HG03354 (cell line): ENCODE measurements around the gene PTDSS2.
"Not testable (repeated sequence)": the region's sequence is repeated elsewhere in the genome, so short reads cannot be mapped to it uniquely, and the experiment has no call there.

Source experiments
- ATAC-seq: cut with Tn5 transposase; IDR thresholded peaks from one replicate; pipeline ENCODE4 v1.9.1; 2021; ENCODE audit warnings: mild to moderate bottlenecking; ENCODE audit not compliant: unreplicated experiment, poor library complexity, severe bottlenecking

PTDSS2 gene

DNA sequence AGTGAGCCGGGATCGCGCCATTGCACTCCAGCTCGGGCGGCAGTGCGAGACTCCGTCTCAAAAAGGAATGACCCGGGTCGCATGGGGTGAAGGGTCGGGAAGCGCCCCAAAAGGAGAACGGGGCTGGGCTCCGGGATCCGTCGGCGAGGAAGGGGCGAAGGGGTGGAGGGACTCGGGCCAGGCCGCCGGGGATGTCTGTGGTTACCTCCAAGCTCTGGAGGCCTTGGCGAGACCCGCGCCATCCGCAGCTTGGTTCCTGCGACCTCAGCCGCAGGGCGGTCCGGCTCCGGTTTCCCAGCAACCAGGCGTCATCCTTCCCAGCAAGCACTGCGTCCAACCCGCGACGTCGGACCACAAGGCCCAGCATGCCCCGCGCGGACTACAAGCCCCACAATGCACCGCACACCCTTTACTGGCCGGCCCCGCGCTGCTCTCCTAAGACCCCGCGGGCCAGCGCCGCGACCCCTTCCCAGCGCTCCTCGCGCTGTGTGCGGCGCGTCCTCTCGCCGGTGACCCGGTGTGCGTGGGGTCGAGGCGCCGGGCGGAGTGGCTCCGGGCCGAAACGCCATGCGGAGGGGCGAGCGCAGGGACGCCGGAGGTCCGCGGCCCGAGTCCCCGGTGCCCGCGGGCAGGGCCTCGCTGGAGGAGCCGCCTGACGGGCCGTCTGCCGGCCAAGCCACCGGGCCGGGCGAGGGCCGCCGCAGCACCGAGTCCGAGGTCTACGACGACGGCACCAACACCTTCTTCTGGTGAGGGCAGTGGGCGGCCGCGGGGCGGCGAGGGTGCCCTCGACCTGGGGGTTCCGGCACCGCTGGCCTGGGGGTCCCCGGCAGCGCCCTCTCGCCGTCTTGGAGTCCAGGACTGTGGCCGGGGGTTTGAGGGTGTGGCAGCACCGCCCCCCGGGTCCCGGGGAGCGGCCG lies at the start of gene PTDSS2:
Gene PTDSS2, plus strand, starts transcription at position 391 of the 920 bp plus-strand sequence. Its CDS starts 177 bp downstream, at position 568.
- ATAC-seq = peak; percentile 78

DNA sequence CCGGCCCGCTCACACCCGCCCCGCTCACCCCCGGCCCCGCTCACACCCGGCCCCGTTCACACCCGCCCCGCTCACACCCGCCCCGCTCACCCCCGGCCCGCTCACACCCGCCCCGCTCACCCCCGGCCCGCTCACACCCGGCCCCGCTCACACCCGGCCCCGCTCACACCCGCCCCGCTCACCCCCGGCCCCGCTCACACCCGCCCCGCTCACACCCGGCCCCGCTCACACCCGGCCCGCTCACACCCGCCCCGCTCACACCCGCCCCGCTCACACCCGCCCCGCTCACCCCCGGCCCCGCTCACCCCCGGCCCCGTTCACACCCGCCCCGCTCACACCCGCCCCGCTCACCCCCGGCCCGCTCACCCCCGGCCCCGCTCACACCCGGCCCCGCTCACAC lies 48.9 kb upstream of the PTDSS2 start:
- not testable (repeated sequence) for ATAC-seq

DNA sequence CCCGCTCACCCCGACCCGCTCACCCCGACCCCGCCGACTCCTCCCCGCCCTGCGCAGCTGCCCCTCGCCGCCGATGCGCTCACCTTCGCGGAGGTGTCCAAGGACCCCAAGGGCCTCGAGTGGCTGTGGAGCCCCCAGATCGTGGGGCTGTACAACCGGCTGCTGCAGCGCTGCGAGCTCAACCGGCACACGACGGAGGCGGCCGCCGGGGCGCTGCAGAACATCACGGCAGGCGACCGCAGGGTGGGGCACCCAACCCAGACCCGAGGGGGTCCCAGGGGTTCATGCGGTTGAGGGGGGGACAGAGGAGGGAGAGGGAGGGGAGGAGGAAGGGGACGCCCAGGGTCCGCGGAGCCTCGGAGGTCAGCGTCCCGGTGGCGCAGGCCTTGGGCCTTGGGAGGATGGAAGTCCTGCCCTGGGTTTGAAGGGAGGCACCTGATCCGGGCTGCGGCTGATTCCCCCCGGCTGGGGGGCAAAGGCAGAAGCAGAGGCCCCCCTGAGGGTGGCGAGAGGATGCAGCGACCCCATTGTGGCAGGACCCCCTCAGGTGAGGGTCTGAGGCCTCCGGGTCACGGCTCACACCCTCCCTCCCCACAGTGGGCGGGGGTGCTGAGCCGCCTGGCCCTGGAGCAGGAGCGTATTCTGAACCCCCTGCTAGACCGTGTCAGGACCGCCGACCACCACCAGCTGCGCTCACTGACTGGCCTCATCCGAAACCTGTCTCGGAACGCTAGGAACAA lies 46.9 kb upstream of the PTDSS2 start:
- ATAC-seq = no peak

DNA sequence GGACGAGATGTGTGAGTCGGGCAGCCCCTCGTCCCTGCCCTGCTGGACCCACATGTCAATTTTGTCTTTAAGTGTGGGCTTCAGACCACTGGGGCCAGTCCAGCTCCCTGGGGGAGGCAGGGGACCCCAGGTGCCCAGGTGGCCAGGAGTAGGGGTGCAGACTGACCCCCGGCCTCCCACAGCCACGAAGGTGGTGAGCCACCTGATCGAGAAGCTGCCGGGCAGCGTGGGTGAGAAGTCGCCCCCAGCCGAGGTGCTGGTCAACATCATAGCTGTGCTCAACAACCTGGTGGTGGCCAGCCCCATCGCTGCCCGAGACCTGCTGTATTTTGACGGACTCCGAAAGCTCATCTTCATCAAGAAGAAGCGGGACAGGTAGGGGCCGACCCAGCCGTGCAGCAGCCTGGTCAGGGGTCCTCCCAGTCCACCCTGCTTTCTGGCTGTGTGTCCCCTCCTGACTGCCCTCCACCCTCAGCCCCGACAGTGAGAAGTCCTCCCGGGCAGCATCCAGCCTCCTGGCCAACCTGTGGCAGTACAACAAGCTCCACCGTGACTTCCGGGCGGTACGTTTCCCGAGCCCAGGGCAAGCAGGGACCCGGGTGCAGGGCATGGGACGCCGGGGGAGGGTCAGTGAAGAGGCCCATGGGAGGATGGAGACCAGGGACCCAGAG lies 46.2 kb upstream of the PTDSS2 start:
- no peak for ATAC-seq

DNA sequence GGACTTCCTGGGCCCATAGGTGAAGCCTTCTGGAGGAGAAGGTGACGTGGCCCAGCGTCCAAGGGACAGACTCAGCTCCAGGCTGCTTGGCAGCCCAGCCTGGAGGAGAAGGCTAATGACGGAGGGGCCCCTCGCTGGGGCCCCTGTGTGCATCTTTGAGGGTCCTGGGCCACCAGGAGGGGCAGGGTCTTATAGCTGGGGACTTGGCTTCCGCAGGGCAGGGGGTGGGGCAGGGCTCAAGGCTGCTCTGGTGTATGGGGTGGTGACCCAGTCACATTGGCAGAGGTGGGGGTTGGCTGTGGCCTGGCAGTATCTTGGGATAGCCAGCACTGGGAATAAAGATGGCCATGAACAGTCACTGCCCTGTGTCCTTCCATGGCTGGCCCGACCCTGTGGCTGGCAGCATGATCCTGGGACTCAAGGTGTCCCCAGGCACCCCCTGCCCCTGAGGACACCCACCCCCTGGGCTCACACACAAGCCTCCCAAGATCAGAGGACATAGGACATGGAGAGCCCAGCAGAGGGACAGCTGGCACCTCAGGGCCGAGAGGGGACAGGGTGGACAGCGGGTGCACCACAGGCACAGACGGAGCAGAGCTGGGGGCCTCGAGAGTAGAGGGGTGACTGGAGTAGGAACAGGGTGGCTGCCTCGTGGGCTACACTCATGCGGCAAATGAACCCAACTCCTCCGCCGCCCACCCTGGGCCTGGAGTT lies 45.4 kb upstream of the PTDSS2 start:
- ATAC-seq = no peak

DNA sequence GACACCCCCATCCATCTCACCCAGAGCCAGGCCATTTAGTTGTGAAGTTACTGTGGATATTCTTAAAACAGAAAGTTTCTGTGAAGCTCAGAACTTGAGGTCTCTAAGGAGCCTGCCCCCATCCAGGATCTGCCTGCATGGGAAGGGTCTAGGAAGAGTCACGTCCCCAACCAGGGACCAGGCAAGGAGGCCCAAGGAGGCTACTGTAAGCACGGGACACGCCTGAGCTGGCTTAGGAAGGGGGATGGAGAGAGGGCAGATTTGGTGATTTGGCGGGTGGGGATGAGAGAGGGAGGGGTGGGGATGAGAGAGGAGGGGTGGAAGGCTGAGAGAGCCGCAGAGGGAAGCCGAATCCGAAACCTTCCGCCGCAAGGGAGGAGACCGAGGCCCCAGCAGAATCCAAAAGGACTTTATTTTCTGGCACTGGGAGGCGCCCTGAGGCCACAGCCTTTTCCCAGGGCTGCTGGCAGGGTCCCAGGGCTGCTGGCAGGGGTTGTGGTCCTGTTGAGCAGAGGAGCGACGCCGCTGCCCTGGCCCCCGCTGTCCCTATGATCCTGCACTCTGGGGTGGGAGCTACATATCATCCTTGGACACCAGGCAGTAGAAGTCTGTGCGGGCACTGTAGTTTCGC lies 44.6 kb upstream of the PTDSS2 start:
- no peak for ATAC-seq

DNA sequence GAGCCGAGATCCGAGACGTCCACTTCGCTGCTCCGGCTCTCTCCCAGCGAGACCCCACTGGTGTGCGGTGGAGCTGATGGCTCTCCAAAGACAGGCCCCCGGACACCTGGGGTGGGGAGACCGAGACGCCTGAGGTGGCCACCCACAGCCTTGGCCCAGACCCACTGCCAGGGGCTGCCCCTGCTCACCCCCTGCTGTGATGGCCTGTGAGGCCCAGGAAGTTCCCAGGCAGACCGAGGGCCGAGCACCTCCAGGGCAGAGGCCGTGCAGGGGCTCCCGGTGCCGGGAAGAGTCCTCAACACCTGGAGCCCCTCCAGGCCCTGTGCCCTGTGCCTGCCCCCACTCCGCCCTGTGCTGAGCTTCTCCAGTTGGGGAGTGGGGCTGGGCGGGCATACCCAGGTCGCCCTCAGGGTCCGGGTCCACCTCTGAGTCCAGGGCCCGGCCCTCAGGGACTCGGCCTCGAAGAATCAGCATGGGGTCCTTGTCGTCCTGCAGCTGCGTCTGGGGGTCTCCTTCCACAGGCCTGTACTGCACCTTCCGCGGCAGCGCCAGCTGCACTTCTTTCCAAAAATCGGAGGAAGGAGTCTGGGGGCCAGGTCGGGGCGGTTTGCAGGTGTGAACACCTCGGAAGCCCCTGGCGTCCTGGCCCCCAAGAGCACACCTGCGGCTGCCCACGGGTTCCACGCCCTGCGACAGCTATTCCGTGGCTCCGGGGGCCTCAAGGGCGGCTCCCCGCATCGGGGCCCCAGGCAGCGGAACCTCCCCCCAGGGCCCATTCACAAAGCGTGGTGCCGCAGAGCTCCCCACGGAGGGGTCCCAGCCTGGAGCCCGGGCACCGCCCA lies 43.9 kb upstream of the PTDSS2 start:
- ATAC-seq = no peak

DNA sequence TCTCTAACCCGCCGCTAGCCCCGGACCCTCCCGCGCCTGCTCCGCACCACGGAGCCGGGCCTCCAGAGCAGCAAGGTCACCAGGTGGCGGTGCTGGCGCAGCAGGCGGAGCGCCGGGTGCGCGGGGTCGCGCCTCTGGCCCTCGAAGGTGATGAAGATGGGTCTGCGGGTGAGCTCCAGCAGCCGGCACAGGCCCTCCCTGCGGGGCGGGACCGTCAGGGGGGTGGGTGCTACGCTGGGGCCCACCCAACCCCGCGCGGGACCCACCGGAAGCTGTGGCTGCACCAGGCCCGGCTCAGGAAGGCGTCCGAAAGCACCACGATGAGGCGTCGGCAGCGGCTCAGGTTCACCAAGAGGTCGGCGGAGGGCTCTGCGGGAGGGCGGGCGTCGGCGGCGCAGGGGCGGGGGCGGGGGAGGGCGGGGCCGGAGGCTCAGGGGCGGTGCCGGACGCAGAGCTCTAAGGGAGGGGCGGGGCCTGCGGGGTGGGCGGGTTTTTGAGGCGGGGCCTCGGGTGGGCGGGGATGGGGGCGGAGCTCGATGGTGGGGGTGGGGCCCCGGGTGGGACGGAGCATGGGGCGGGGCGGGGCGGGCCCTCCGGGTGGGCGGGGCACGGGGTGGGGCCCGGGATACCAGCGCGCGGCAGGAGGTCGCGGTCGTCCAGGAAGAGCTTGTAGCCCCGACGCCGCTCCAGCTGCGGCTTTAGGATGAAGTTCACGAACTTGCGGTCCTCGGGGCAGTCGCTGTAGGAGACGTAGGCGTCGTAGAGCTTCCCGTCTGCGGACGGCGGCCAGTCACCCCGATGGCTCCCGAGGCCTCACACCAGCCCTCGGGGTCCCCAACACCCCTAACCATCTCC lies 43.1 kb upstream of the PTDSS2 start:
- peak; percentile 82 for ATAC-seq

DNA sequence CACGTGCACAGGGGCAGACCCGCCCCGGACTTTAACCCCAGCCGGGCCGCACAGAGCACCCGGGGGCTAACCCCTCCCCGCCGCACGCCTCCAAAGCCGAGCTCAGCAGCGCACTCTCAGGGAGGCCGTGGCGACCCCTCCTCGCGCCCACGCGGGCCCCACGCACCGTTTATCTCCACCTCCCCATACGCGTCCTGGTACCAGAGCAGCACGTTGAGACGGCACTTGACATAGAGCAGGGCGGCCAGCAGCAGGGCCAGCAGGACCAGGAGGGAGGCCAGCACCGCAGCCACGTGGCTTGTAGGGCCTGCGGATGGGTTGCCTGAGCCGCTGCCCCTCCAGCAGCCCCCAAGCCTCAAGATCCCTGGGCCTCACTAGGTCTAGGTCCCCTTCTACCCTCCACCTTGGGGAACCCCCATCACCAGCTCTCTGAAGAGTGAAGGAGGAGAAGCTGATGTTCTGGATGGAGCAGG lies 42.4 kb upstream of the PTDSS2 start:
- ATAC-seq = peak; percentile 4

DNA sequence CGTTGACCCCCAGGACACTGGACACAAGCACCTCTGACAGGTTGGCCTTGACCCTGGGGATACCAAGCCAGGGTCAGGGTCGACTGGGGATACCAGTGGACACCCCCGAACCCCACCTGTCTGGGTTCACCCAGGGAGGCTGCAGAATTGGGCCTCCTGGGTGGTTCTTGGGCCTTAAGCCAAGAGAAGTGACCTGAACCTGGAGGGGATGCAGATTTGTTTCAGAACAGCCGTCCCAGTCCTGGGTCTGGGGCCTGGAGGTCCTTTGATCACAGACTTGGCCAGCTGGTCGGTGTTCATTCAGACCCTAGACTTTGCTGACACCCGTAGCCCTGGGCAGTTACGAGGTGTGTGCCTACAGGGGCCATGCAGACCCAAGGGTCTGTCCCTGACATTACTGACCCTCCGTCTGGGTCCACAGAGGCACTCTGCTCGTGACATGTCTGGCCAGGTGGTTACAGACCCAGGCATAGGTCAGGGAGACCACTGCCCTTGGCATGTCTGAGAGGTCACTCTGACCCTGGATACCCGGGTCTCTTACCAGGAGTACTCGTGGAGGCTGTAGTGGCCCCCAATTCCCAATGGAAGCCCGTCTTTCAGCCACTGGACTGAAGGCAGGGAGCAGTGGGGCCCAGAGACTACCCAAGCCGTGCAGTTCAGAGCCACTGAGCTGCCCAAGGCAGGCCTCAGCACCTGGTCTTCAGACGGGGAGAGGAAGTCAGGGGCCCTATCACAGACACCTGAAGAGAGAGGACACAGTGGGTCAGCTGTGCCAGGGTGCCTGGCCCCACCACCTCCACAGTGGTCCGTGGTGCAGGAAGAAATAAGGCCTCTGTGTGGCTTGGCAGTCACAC lies 41.7 kb upstream of the PTDSS2 start:
- ATAC-seq = no peak

DNA sequence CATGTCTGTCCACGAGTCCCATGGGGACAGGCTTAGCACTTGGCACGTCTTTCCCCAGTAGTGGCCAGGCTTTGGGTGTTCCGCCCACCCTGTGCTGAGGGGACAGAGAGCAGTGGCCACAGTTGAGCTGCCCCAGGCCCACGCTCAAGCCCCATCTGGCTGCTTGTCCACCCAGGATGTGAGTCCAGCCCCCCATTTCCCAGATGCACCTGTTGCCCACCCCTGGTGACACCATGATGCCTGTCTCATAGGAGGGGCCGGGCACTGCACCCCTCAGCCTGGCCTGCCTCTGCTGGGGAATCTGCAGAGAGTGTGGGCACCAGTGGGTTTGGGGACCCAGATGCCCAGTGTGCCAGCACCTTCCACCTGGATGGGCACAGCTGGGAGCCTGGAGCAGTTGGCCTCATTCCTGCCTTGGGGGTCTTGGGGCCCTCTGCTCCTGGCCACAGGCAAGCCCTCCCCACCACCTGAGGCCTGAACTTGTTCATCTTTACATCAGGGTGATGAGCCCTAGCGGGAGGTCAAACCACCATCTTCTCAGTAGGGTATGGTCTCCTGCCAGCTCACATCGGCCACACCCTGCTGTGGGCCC lies 41.0 kb upstream of the PTDSS2 start:
- ATAC-seq = no peak

DNA sequence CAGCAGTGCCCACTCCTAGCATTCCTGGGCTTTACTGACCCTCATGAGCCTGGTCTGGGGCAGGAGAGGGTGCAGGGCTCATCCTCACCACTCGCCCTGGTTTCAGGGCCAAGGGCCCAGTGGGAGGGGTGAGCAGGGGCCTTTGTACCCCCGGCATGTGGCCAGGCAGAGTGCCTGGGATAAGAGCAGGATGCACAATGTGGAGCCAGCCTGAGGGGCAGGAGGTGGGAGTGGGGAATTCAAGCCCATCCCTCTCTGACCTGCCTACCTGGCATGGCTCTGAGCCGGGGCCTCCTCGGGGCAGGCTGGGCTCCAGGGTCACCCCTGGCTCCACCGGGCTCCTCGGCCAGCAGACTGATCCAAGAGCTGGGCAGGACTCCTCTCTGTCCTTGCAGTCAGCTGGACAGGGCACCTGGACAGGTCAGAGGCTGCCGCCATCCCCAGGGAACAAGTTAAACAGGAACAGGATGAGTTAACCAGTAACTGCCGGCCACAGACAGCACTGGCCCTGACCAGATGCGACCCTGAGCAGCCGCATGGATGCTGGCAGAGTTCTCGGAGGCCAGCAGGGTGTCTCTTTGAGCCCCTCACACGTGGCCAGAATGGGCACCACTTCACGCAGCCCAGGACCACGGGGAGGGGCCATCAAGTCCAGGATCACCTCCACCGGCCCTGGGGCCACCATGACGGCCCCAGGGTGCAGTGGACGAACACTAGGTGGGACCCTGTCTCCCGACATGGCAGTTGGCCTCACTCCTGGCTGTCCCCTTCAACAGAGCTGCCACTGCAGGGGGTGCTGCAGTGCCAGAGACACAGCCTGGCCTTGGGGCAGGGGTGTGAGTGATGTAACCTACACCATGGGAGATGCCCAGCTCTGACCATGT lies 40.2 kb upstream of the PTDSS2 start:
- no peak for ATAC-seq

DNA sequence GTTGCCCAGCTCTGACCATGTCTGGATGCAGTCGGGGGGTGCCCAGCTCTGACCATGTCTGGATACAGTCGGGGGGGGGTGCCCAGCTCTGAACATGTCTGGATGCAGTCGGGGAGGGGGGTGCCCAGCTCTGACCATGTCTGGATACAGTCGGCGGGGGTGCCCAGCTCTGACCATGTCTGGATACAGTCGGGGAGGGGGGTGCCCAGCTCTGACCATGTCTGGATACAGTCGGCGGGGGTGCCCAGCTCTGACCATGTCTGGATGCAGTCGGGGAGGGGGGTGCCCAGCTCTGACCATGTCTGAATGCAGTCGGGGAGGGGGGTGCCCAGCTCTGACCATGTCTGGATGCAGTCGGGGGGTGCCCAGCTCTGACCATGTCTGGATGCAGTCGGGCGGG lies 39.4 kb upstream of the PTDSS2 start:
- ATAC-seq = not testable (repeated sequence)

DNA sequence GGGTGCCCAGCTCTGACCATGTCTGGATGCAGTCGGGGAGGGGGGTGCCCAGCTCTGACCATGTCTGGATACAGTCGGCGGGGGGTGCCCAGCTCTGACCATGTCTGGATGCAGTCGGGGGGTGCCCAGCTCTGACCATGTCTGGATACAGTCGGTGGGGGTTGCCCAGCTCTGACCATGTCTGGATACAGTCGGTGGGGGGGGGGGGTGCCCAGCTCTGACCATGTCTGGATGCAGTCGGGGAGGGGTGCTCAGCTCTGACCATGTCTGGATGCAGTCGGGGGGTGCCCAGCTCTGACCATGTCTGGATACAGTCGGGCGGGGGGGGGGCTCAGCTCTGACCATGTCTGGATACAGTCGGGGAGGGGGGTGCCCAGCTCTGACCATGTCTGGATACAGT lies 38.6 kb upstream of the PTDSS2 start:
- ATAC-seq = not testable (repeated sequence)

DNA sequence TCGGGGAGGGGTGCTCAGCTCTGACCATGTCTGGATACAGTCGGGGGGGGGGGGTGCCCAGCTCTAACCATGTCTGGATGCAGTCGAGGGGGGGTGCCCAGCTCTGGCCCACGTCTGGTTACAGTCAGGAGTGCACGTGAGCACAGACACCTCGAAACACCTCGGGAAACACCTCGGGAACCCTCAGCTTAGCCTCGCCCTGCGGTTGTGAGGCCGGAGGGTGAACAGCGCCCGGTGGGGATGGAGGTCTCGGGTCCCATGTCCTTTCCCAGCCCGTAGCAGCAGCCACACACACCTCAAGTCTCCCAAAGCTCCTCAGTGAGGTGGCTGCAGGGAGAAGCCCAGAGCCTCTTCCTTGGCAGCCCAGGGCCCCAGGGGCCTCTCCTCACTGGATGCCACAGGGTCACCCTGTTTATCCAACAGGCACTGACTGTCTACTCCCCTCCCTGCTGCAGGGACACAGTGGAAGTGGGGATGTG lies 37.4 kb upstream of the PTDSS2 start:
- no peak for ATAC-seq
